CD4-positive, alpha-beta T cell treated with Interleukin-4 for 4 hours (primary cell): ENCODE measurements around the gene MYO3A.
"Not testable (repeated sequence)": the region's sequence is repeated elsewhere in the genome, so short reads cannot be mapped to it uniquely, and the experiment has no call there.

Source experiments
- DNase-seq: peaks from one replicate; pipeline ENCODE4 v3.0.0-alpha.2; 2020

MYO3A gene

GRCh38 chr10:26090026-26090425, 156.0 kb downstream of the MYO3A start:
- no peak for DNase-seq

GRCh38 chr10:26090762-26091161, 156.7 kb downstream of the MYO3A start:
- DNase-seq = no peak

DNA sequence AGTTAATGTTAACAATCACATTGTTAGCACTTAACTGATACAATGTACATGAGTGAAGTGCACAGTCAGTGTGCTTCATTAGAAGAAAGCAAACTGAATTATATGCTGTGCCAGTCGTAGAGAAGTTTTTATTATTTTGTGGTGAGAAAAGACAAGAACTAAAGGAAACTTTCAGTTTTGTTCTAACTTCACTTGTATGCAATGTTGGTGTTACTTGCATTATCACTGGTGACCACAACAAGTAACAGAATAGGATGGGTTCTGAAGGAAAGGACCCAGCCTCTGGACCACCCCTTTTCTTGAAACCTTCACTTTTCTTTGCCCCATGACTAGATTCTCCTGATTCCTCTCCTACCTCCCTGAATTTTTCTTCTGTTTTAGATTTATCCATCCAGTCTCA, 159.2 kb downstream of the MYO3A start:
- DNase-seq = no peak

- no peak for DNase-seq
Measured at GRCh38 chr10:26095781-26096180, 161.8 kb downstream of the MYO3A start.

GRCh38 chr10:26097549-26097948, 163.5 kb downstream of the MYO3A start:
- not testable (repeated sequence) for DNase-seq

GRCh38 chr10:26112532-26112931, 178.5 kb downstream of the MYO3A start:
- no peak for DNase-seq

GRCh38 chr10:26138613-26139012, 204.6 kb downstream of the MYO3A start:
- no peak for DNase-seq

DNA sequence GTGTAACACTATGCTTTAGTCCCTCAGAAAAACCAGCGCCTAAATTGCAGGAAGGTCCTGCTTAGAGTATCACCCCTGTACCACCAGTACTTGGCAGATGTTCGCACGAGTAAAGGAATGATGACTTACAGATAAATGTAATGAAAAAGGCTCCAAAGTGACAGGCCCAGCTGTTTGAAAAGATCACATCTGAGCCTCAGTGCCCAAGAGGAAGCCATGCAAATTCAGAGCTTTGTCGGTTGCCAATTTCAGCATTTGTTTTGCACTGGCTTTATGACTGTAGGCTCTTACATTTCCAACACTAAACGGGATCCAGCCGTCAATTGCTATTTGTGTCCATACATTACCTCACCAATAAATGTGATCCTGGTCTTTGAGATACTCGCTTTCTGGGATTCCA, 222.0 kb downstream of the MYO3A start:
- DNase-seq = no peak

GRCh38 chr10:26157734-26158133, 223.7 kb downstream of the MYO3A start:
- DNase-seq = no peak

GRCh38 chr10:26169466-26169865, 235.4 kb downstream of the MYO3A start:
- DNase-seq = no peak

DNA sequence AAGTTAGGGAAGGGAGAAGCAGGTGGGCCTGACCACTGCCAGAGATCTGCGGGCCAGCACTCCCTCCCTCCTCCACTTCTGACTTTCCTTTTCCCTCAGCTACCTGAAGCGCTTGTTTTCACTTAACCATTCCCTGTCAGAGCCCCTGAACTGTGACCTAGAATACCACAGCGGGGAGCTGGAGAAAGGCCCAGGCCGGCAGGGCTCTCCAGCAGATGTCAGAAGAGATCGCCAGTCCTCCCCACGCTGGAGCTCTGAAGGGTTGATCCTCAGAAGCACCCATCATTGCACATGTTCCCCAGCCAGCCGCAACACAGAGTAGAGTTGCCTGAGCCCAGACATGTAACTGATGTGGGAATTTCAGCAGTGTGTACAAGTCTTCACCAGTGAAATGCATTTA, 238.1 kb downstream of the MYO3A start:
- DNase-seq = no peak

DNA sequence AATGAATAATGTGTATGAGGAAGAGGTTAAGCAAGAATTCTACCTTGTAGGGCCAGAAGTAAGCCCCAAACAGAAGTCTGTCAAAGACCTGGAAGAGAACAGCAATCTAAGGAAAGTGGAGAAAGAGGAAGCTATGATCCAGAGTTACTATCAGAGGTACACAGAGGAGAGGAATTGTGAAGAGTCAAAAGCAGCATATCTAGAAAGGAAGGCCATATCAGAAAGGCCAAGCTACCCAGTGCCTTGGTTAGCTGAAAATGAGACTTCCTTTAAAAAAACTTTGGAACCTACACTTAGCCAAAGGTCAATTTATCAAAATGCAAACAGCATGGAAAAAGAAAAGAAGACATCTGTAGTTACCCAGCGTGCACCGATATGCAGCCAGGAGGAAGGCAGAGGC, 239.8 kb downstream of the MYO3A start:
- no peak for DNase-seq

- DNase-seq = no peak
Measured at GRCh38 chr10:26177341-26177740, 243.3 kb downstream of the MYO3A start.

GRCh38 chr10:26194275-26194674, 260.2 kb downstream of the MYO3A start:
- no peak for DNase-seq

GRCh38 chr10:26197248-26197647, 263.2 kb downstream of the MYO3A start:
- no peak for DNase-seq

- no peak for DNase-seq
Measured at GRCh38 chr10:26198119-26198518, 264.1 kb downstream of the MYO3A start.

DNA sequence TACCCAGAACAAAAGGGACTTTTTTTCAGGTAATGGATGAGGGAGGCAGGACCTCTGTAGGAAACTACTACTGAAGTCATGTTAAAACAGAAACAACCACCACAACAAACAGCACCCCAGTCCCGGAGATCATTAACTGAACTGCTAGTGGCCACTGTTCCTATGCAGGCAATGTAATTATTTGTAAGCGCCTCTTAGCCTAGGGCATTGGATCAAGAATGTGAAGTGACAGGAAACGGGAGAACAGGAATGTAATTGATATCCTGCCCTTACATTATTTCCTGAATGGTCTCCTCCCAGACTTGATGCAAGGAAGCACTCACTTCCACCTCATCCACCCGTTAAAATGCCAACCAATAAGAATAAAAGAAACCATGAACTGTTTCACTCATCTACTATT, 265.8 kb downstream of the MYO3A start:
- no peak for DNase-seq

DNA sequence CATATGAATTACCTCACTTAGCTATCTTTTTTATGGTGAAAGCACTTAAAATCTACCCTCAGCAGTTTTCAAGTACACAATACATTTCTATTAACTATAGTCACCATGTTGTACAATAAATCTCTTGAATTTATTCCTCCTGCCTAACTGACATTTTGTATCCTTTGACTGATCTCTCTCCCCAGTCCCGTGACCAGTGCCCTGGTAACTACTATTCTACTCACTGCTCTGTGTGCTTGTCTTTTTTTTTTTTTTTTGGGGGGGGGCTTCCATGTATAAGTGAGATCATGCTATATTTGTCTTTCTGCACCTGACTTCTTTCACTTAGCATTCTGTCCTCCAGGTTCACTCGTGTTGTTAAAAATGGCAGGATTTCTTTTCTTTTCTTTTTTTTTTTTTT, 271.2 kb downstream of the MYO3A start:
- DNase-seq = no peak

DNA sequence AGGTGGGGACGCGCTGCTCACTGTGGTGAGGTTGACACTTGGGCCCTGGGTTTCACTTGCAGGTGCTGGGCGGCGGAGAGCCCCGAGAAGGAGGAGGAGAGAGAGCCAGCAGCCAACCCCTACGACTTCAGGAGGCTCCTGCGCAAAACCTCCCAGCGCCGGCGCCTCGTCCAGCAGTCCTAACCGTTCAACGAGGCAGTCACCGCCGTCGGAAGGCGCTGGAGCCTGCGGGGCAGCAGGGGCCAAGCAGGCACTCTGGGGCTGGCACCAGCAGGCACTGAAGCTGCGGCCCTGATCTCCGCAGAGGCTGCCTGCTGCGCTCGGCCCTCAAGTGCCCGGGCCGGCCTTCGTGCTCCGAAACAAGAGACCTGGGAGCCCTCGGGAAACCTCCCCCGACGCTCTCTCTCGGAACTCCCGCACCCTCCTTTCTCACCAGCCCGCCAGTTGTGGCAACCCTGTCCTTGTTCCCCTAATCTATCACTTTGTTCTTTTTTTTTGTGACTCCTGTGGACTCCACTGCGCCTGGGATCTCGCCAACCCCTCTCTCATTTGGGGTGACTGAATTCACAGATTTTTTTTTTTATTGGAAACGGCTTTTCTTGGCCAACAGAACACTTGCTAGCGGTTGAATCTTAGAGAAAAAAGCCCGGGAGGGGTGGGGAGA, 277.9 kb downstream of the MYO3A start:
- DNase-seq = no peak

- DNase-seq = no peak
Measured at GRCh38 chr10:26212511-26212910, 278.5 kb downstream of the MYO3A start.

- DNase-seq = no peak
Measured at GRCh38 chr10:26213157-26213800, 279.2 kb downstream of the MYO3A start.

DNA sequence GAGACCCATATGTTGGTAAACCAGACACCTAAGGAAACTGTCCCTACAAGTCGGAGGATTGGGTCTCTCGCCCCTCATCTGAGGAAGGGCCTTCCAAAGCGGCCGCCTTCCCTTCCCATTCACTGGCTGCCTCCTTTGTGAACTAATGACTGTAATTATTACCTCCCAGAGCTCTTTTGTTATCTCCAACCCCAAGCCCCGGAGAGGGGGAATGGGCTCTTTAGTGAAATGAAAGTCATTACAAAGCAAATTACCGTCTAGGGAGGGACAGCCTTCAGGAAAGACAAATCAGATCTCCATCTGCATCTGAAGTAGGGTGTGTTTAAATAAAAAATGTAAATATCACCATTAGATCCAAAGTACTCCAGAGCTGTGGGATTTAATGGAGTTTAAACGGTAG, 280.0 kb downstream of the MYO3A start:
- no peak for DNase-seq

GRCh38 chr10:26214551-26215395, 280.7 kb downstream of the MYO3A start:
- no peak for DNase-seq

- DNase-seq = no peak
Measured at GRCh38 chr10:26215396-26215934, 281.4 kb downstream of the MYO3A start.
